Measurements from ENCODE around the gene RAB11FIP4. TPM values are rescaled to one million over a fixed set of nuclear protein-coding genes. Genes with fewer than 3 reads are reported as not detected.
A peak's percentile ranks its signal among the peaks of the same experiment; 100 is the strongest.

The RAB11FIP4 gene
- total and polyA plus RNA-seq, 9 of the 15 experiments (the other 6 are each of a cell fraction or from before 2014, with no cell fraction given), result 0.62 to 16.6 (median 8.9) TPM

- Histone ChIP-seq H3K79me2 (ENCODE audit: control insufficient read depth, insufficient read depth, low read length) (peaks cover 7% of the 10 kb centered on the region; the same call in 2 of the 3 replicates), H3K27ac (ENCODE audit: extremely low read depth, low read depth, low read length) (peak overlapping the region; percentile 54; the same call in 2 of the 3 replicates), H3K9ac (ENCODE audit: insufficient read depth in 1 of 2, low read depth in 2 of 2, low read length in 2 of 2) (peak overlapping the region; percentile 63 to 88; a peak in 3 of 4 replicates), H3K9me3 (replicated peaks; ENCODE audit: control insufficient read depth, insufficient read depth, low read depth, low read length) (no peaks in the 10 kb centered on the region), H3K4me3 (peak overlapping the region; percentile 97), H3K4me2 (ENCODE audit: insufficient read depth, low read length) (peak overlapping the region; percentile 78), H4K20me1 (replicated peaks; ENCODE audit: control insufficient read depth, insufficient read depth, low read length) (0 out of 2 replicates have a peak, but pooled peaks cover 3% of the 10 kb centered on the region), H3K4me1 (replicated peaks in 1 of 2; ENCODE audit: control insufficient read depth in 2 of 2, insufficient read depth in 2 of 2, low read length in 2 of 2) (peaks cover 3 to 9% of the 10 kb centered on the region in 2 experiments; a peak in 4 of 5 replicates), H3K27me3 (ENCODE audit: control insufficient read depth in 2 of 2, insufficient read depth in 2 of 2, low read length in 2 of 2) (peaks cover 7 to 13% of the 10 kb centered on the region in 2 experiments; a peak in 4 of 5 replicates), H2AFZ (ENCODE audit: low read depth, low read length) (peak overlapping the region; percentile 79), H3K36me3 (ENCODE audit: control insufficient read depth, insufficient read depth, low read length) (no peaks in the 10 kb centered on the region), H3K9me1 (ENCODE audit: control insufficient read depth, insufficient read depth, low read length) (no peaks in the 10 kb centered on the region)
- DNase-seq (ENCODE audit: extremely low read depth in 1 of 4, low spot score in 3 of 4), result no peak
- ChIA-PET CTCF (ENCODE audit: low intra/inter-chr PET ratio) (interaction anchor here (1.3 kb wide), 1 partner anchor 9 kb away, joined by 4 read pairs; no protein-coding TSS in a partner anchor), POLR2A (no interaction called here)
- no peak for FAIRE-seq
- intact Hi-C loops (cut with micrococcal nuclease) (no loop called here), in situ Hi-C loops (cut with MboI) (loop anchor here (5.0 kb wide), 1 partner anchor 297 kb away; no protein-coding TSS in a partner anchor)
- WGBS (ENCODE audit: insufficient coverage, low coverage, missing lambda C conversion rate), result 6% methylated on average over 17 of the region's 17 CpGs
- no peak for ATAC-seq
- BruUV-seq (replicated peaks), result no TSS peak
- TF ChIP-seq ZZZ3 (IDR thresholded peaks at IDR 0.05), result no peak
- TF ChIP-seq ZEB2 (IDR thresholded peaks at IDR 0.05), result no peak
- TF ChIP-seq PHF21A (IDR thresholded peaks at IDR 0.05; ENCODE audit: borderline replicate concordance, low read depth), result peak; percentile 84
- TF ChIP-seq NONO (IDR thresholded peaks at IDR 0.05; ENCODE audit: low read depth in 2 of 2, low read length in 1 of 2), result no peak
- 0 out of 2 replicates have a peak, but pooled peaks have one; percentile 10 for TF ChIP-seq SMAD4 (CRISPR knock-in tag; conservative IDR thresholded peaks at IDR 0.05)
- peak; percentile 4; the same call in 1 of the 2 replicates for TF ChIP-seq SAFB (IDR thresholded peaks at IDR 0.05; ENCODE audit: borderline replicate concordance, low read depth, low read length)
- TF ChIP-seq PHTF2 (CRISPR knock-in tag; IDR thresholded peaks at IDR 0.05), result no peak
- TF ChIP-seq ASH1L (IDR thresholded peaks at IDR 0.05; ENCODE audit: borderline replicate concordance, low read depth, partially characterized antibody), result no peak
- TF ChIP-seq MTA1 (IDR thresholded peaks at IDR 0.05; ENCODE audit: borderline replicate concordance), result no peak
- TF ChIP-seq SAP30 (IDR thresholded peaks at IDR 0.05; ENCODE audit: borderline replicate concordance, insufficient read depth, low read depth, low read length, poor library complexity, severe bottlenecking), result no peak
- no peak for TF ChIP-seq POLR2A (conservative IDR thresholded peaks at IDR 0.05)
- peak; percentile 69; the same call in 1 of the 2 replicates for TF ChIP-seq HDAC2 (IDR thresholded peaks at IDR 0.05)
- no peak for TF ChIP-seq HDGF (IDR thresholded peaks at IDR 0.05)
- TF ChIP-seq E2F1 (CRISPR knock-in tag; IDR thresholded peaks at IDR 0.05), result no peak
- no peak for TF ChIP-seq POLR2B (IDR thresholded peaks at IDR 0.05; ENCODE audit: low read depth, partially characterized antibody)
- TF ChIP-seq FOXO4 (CRISPR knock-in tag; IDR thresholded peaks at IDR 0.05), result no peak
- TF ChIP-seq GABPB2 (CRISPR knock-in tag; conservative IDR thresholded peaks at IDR 0.05), result no peak
- TF ChIP-seq ZFP91 (CRISPR knock-in tag; IDR thresholded peaks at IDR 0.05), result no peak
- TF ChIP-seq RBM25 (IDR thresholded peaks at IDR 0.05; ENCODE audit: low read depth, low read length, severe bottlenecking), result peak; percentile 92
Observed at GRCh38 chr17:31550389-31551056, 159.0 kb downstream of the RAB11FIP4 start.

All from K562 (cell line).